ENCODE data around the gene CAND2.
A peak's percentile ranks its signal among the peaks of the same experiment; 100 is the strongest.
"Not testable (repeated sequence)": the region's sequence is repeated elsewhere in the genome, so short reads cannot be mapped to it uniquely, and the experiment has no call there.

Gene CAND2

DNA sequence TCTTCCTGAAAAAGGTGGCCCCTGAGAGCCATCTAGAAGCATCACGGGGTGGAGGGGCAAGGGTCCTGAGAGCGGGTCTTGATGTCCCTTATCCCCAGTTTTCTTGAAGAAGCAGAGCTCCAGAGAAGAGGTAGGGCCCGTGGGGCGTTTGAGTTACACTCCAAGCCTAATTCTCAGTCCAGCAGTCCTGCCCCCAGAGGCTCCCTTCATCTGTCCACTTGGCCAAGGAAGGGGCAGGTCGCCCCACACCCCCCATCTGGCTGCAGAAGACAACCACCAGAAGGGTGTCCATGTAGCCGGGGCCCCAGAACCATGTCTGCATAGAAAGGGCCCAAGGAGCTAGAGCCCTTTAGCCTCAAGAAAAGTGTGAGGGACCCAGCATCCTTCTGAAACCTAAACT, 70.4 kb downstream of the CAND2 start:
- DNase-seq = no peak

- peak; percentile 96 for DNase-seq
Measured at GRCh38 chr3:12868039-12869034, 71.9 kb downstream of the CAND2 start.

- no peak for DNase-seq
Measured at GRCh38 chr3:12869035-12869621, 72.6 kb downstream of the CAND2 start.

DNA sequence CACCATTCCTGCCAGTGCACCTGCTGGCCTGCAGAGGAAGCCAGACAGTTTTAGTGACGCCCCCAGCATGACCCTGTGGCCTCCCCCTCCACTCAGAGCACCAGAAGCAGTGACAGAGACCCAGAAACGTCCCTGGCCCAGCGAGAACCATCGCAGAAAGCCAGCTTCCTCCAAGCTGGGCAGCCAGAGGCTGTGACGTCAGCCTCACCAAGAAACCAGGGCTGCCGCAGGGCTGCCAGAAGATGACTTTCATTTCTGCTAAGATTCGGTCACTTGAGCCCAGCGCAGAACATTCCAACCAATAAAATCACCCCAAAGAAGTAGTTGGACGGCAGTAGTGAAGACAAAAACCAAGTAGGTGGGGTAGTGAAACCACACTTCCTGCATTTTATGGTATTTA, 74.5 kb downstream of the CAND2 start:
- DNase-seq = peak; percentile 77

DNA sequence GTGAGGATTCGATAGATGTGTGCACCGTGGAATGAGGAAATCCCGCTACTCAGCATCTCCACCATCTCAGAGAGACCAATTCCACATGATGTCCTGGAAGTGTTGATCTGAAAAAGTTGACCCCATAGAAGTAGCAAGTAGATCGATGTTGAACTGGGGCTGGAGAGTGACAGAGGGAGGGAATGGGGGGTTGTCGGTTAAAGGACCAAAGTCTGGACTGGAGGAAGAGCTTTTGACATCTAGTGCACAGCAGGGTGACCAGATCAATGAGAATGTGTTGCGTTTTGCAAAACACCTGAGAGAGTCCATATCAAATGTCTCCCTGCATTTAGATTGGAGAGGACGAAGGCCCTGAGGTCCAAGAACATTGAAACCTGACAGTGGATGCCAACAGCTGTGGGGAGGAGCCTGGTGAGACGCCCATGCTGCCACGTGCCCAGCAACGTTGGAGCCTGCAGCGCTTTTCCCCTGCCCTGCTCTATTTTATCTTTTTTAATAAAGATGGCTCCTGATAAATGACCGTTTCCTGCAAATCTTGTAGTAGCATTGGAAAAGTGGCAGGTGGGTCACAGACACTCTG, 75.0 kb downstream of the CAND2 start:
- no peak for DNase-seq

DNA sequence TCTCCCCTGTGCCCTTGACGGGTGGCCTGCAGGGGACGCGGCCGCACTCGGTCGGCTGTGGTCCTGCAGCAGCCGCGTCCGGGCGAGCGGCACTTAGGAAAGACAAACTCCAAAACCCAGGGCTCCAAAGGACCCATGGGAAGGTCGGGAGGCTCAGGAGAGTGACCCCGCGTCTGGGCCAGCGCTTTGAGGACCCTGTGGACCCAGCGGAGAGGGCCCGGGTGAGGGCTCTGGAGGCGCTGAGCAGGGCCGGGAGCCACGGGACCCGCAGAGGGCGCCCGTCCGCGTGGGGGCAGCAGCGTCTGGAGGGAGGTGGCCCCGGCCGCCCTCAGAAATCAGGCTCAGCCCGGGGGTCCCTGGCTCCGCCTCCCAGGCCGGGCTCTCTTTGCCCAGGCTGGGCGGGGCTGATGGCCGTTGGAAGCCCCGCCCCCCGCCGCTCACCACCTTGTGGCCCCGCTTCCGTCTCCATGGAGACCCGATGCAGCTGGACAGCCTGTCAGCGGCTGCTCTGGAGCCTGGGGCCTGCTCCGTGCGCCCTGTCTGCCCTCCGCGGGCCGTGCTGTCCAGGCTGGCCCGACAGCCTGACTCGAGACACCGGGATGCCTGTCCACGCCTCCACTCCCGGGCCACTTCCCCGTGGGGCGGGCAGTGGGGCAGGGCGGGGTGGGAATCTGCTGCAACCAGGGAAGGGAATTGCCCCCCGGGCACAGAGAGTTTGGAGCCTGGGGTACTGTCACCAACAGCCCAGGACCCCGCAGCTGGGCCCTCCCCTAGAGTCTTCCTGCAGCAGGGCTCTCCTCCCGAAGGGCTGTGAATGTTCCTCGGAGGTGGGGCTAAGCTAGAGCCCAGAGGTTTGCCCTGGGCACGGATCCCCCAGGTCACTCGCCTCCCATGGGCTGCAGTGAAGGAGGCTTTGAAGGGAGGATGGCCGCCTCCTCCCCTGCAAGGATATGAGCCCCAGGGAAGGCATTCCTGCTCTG, 79.7 kb downstream of the CAND2 start:
- peak; percentile 21 for DNase-seq

DNA sequence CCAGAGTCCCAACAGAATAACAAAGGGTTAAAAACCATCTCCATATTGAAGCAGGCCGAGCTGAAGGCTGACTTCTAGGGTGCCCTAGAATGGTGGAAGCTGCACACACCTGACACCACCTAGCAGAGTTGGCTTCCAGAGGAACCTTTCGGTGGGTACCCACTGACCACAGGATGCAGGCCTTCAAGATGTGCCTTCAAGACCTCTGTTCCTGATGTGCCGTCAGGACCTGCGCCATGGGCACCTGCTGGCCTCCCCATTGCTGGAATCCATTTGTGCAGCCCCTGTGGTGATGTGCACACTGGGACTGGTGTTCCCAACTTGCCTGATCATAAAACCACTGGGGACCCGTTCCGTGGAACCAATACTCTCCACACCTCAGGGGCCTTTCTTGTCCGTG, 80.6 kb downstream of the CAND2 start:
- DNase-seq = no peak

GRCh38 chr3:12878141-12878574, 81.7 kb downstream of the CAND2 start:
- no peak for DNase-seq

DNA sequence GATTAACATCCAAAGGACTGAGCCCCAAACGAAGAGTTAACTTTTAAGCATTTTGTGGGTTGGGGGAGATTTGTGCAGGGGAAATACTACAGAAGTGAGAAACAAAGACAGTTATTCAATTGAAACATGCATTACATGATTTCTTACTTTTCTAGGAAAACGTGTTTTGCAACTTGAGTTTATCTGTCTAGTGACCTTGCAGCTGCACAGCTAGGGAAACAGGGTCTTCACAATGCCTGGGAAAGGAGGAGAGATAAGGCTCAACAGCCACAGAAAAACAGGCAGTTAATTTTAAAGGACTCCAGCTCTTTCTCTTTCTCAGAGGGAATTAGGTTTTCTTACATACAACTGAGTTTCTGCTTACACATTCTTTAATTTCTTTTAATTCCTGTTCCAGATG, 82.3 kb downstream of the CAND2 start:
- DNase-seq = not testable (repeated sequence)

GRCh38 chr3:12879191-12879815, 82.8 kb downstream of the CAND2 start:
- DNase-seq = no peak

DNA sequence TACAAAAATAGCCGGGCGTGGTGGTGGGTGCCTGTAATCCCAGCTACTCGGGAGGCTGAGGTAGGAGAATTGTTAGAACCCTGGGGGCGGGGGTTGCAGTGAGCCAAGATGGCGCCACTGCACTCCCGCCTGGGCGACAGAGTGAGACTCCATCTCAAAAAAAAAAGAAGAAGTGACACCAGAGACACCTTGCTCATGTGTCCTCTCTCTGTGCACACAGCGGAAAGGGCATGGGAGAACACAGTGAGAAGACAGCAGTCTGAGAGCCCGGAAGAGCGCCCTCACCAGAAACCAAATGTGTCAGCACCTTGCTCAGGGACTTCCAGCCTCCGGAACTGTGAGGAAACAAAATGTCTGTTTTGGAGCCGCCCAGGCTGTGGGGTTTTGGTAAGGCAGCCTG, 85.4 kb downstream of the CAND2 start:
- DNase-seq = not testable (repeated sequence)

GRCh38 chr3:12882336-12883310, 86.1 kb downstream of the CAND2 start:
- DNase-seq = no peak

GRCh38 chr3:12884186-12884680, 87.8 kb downstream of the CAND2 start:
- no peak for DNase-seq
